H1 (cell line): Measurements from ENCODE around the gene INTS15. TPM values are rescaled to one million over a fixed set of nuclear protein-coding genes. Genes with fewer than 3 reads are reported as not detected.

ENCODE experiments used
- CTCF ChIA-PET: fragments of 300-600 bp; sonication (Branson Sonifier 250); formaldehyde crosslinking; loops from one replicate; lab custom pipeline; 2021; ENCODE audit not compliant: partially characterized antibody; lab: Charles Lee
- POLR2A ChIA-PET: fragments of 300-600 bp; sonication (Branson Sonifier 250); formaldehyde crosslinking; loops from one replicate; lab custom pipeline; 2021; ENCODE audit warnings: inconsistent platforms; ENCODE audit not compliant: partially characterized antibody; lab: Charles Lee
- DNase-seq, 2 experiments: peaks; one replicate each; pipeline versions ENCODE4 v3.0.0 to v3.0.0-alpha.2; 2010 to 2022; ENCODE audit warnings: low spot score in 2 of 2, low read depth in 1 of 2, mixed read lengths in 1 of 2
- FAIRE-seq: peaks from 2 replicates; lab custom pipeline; 2011; peaks lifted over from hg19 to GRCh38; lab: Jason Lieb, UNC
- H2AFZ ChIP-seq: 2 replicates; pipeline ENCODE4 v1.8.1; 2012; ENCODE audit warnings: low read length, inconsistent platforms
- H2AK5ac ChIP-seq: 2 replicates; pipeline ENCODE4 v1.6.1; 2013; ENCODE audit warnings: low read depth, low read length
- H2BK120ac ChIP-seq: replicated peaks from 2 replicates; pipeline ENCODE3; 2013; ENCODE audit warnings: low read depth, low read length, inconsistent platforms
- H2BK12ac ChIP-seq: 2 replicates; pipeline ENCODE4 v1.6.1; 2013; ENCODE audit warnings: low read depth, low read length
- H2BK15ac ChIP-seq: 2 replicates; pipeline ENCODE4 v1.6.1; 2013; ENCODE audit warnings: low read length
- H2BK20ac ChIP-seq: 2 replicates; pipeline ENCODE4 v1.6.1; 2013; ENCODE audit warnings: low read length
- H2BK5ac ChIP-seq: 2 replicates; pipeline ENCODE4 v1.6.1; 2013; ENCODE audit warnings: low read depth, low read length
- H3K14ac ChIP-seq: 2 replicates; pipeline ENCODE4 v1.6.1; 2013; ENCODE audit warnings: inconsistent platforms; ENCODE audit not compliant: insufficient read length
- H3K18ac ChIP-seq: 2 replicates; pipeline ENCODE4 v1.6.1; 2013; ENCODE audit warnings: low read length; ENCODE audit errors: extremely low read depth
- H3K23ac ChIP-seq: 2 replicates; pipeline ENCODE4 v1.6.1; 2013; ENCODE audit warnings: inconsistent platforms; ENCODE audit not compliant: insufficient read length
- H3K23me2 ChIP-seq: 2 replicates; pipeline ENCODE4 v1.6.1; 2013; ENCODE audit warnings: low read depth, low read length
- H3K27ac ChIP-seq: 2 replicates; pipeline ENCODE4 v1.6.1; 2011; ENCODE audit warnings: low read depth, low read length, inconsistent platforms
- H3K27me3 ChIP-seq, 4 experiments: replicated peaks in 1 of 4; 1 replicate in 1 of 4; 2 replicates in 3 of 4; pipeline versions ENCODE4 v1.6.1 to v1.8.1; 2011 to 2013; ENCODE audit warnings: low read length in 3 of 4, mild to moderate bottlenecking in 3 of 4, inconsistent platforms in 2 of 4, mixed read lengths in 2 of 4, moderate library complexity in 1 of 4; ENCODE audit not compliant: control insufficient read depth in 3 of 4, insufficient read depth in 3 of 4; ENCODE audit errors: extremely low read depth in 1 of 4
- H3K36me3 ChIP-seq, 4 experiments: 2 replicates each; pipeline versions ENCODE4 v1.6.1 to v1.8.1; 2011 to 2013; ENCODE audit warnings: mild to moderate bottlenecking in 4 of 4, low read length in 3 of 4, moderate library complexity in 2 of 4, control low read depth in 1 of 4, inconsistent platforms in 1 of 4; ENCODE audit not compliant: insufficient read depth in 4 of 4, control insufficient read depth in 2 of 4
- H3K4ac ChIP-seq: replicated peaks from 2 replicates; pipeline ENCODE3; 2013; ENCODE audit warnings: low read length, low read depth, mixed read lengths, inconsistent platforms; ENCODE audit not compliant: insufficient read length
- H3K4me1 ChIP-seq, 4 experiments: replicated peaks in 1 of 4; 1 replicate in 1 of 4; 2 replicates in 3 of 4; pipeline versions ENCODE4 v1.6.1 to v1.8.1; 2011 to 2013; ENCODE audit warnings: low read length in 3 of 4, inconsistent platforms in 2 of 4, mixed read lengths in 1 of 4; ENCODE audit not compliant: insufficient read depth in 4 of 4, control insufficient read depth in 3 of 4
- H3K4me2 ChIP-seq, 2 experiments: 2 replicates each; pipeline versions ENCODE4 v1.6.1 to v1.8.1; 2011 to 2013; ENCODE audit warnings: low read depth in 2 of 2, low read length in 2 of 2, control low read depth in 1 of 2, inconsistent platforms in 1 of 2, mild to moderate bottlenecking in 1 of 2; ENCODE audit not compliant: insufficient read depth in 1 of 2
- H3K4me3 ChIP-seq, 4 experiments: fragments of 200-600, 300-600 bp in 1 of 4; sonication (generic), shearing (Covaris generic), sonication (Bioruptor Twin) in 1 of 4; 2 replicates each; pipeline versions ENCODE4 v1.5.1 to v1.8.1; 2011 to 2016; ENCODE audit warnings: low read length in 4 of 4, low read depth in 3 of 4, control low read depth in 2 of 4, inconsistent platforms in 2 of 4, mild to moderate bottlenecking in 2 of 4, mixed read lengths in 1 of 4, moderate library complexity in 1 of 4; ENCODE audit not compliant: insufficient read depth in 2 of 4; ENCODE audit errors: extremely low read depth in 1 of 4
- H3K56ac ChIP-seq: replicated peaks from 2 replicates; pipeline ENCODE3; 2013; ENCODE audit warnings: low read depth, mild to moderate bottlenecking, mixed read lengths, low read length, inconsistent platforms; ENCODE audit not compliant: insufficient read length
- H3K79me1 ChIP-seq: 2 replicates; pipeline ENCODE4 v1.6.1; 2013; ENCODE audit warnings: low read depth, low read length, control low read depth
- H3K79me2 ChIP-seq, 2 experiments: 2 replicates each; pipeline versions ENCODE4 v1.6.1 to v1.8.1; 2012 to 2013; ENCODE audit warnings: low read length in 2 of 2, mild to moderate bottlenecking in 2 of 2, inconsistent platforms in 1 of 2; ENCODE audit not compliant: insufficient read depth in 2 of 2, control insufficient read depth in 1 of 2
- H3K9ac ChIP-seq, 4 experiments: replicated peaks in 1 of 4; 1 replicate in 1 of 4; 2 replicates in 3 of 4; pipeline versions ENCODE4 v1.6.1 to v1.8.1; 2011 to 2013; ENCODE audit warnings: low read depth in 3 of 4, low read length in 3 of 4, control low read depth in 2 of 4, mild to moderate bottlenecking in 2 of 4, moderate library complexity in 2 of 4, inconsistent platforms in 1 of 4; ENCODE audit errors: extremely low read depth in 1 of 4
- H3K9me3 ChIP-seq, 2 experiments: 2 replicates each; pipeline versions ENCODE4 v1.6.1 to v1.8.1; 2012 to 2013; ENCODE audit warnings: mild to moderate bottlenecking in 2 of 2, moderate library complexity in 2 of 2, control low read depth in 1 of 2, inconsistent platforms in 1 of 2, low read depth in 1 of 2, low read length in 1 of 2, mixed read lengths in 1 of 2; ENCODE audit not compliant: insufficient read depth in 2 of 2
- H4K20me1 ChIP-seq, 2 experiments: replicated peaks in 1 of 2; 2 replicates each; pipeline versions ENCODE3 to v1.8.1; 2011 to 2013; ENCODE audit warnings: inconsistent platforms in 2 of 2, low read length in 2 of 2, mild to moderate bottlenecking in 1 of 2; ENCODE audit not compliant: insufficient read depth in 2 of 2, control insufficient read depth in 1 of 2
- H4K5ac ChIP-seq: 2 replicates; pipeline ENCODE4 v1.6.1; 2013; ENCODE audit warnings: low read length, low read depth, mixed read lengths, inconsistent platforms; ENCODE audit not compliant: insufficient read length
- H4K8ac ChIP-seq: 2 replicates; pipeline ENCODE4 v1.8.0; 2013; ENCODE audit warnings: mild to moderate bottlenecking, moderate library complexity, low read length, inconsistent platforms; ENCODE audit not compliant: insufficient read depth; ENCODE audit errors: extremely low read depth
- H4K91ac ChIP-seq: replicated peaks from 2 replicates; pipeline ENCODE3; 2013; ENCODE audit warnings: low read length, mixed read lengths, inconsistent platforms; ENCODE audit not compliant: insufficient read length
- ATF2 ChIP-seq: IDR thresholded peaks from 2 replicates; pipeline ENCODE4 v1.6.1; 2012; ENCODE audit warnings: low read length, inconsistent platforms
- BCL11A ChIP-seq, 2 experiments: IDR thresholded peaks; one replicate each; pipeline ENCODE4 v1.6.1; 2011; ENCODE audit warnings: low read depth in 2 of 2, low read length in 2 of 2, mild to moderate bottlenecking in 2 of 2
- PHF8 ChIP-seq: fragments of 200-600 bp; sonication (generic); conservative IDR thresholded peaks from 2 replicates; pipeline ENCODE4 v1.7.1; 2012; ENCODE audit warnings: low read depth, mild to moderate bottlenecking, inconsistent platforms, low read length, moderate library complexity
- RBBP5 ChIP-seq: IDR thresholded peaks from 2 replicates; pipeline ENCODE4 v1.7.1; 2012; ENCODE audit warnings: low read depth, mild to moderate bottlenecking, inconsistent platforms, low read length, moderate library complexity, borderline replicate concordance
- RFX5 ChIP-seq: IDR thresholded peaks from 2 replicates; pipeline ENCODE4 v1.6.1; 2011; ENCODE audit warnings: low read depth, low read length, improper control_type of control experiment, borderline replicate concordance
- SIRT6 ChIP-seq: IDR thresholded peaks from one replicate; pipeline ENCODE4 v1.7.1; 2012; ENCODE audit warnings: low read length, inconsistent platforms
- SP4 ChIP-seq: IDR thresholded peaks from 2 replicates; pipeline ENCODE4 v1.6.1; 2012; ENCODE audit warnings: low read length, inconsistent platforms
- TAF7 ChIP-seq: optimal IDR thresholded peaks from 2 replicates; pipeline ENCODE3; 2011; ENCODE audit warnings: low read depth, mild to moderate bottlenecking, inconsistent platforms, low read length, moderate library complexity, borderline replicate concordance
- TBP ChIP-seq: IDR thresholded peaks from 2 replicates; pipeline ENCODE4 v1.6.1; 2011; ENCODE audit warnings: low read depth, low read length, improper control_type of control experiment
- ZNF274 ChIP-seq: IDR thresholded peaks from 2 replicates; pipeline ENCODE4 v1.7.0; 2012; ENCODE audit warnings: low read length, borderline replicate concordance; ENCODE audit errors: extremely low read depth
- WGBS, 2 experiments: shearing (Covaris generic) in 1 of 2; methylation state at CpG; one replicate each; pipeline versions ENCODE4 v1.1.6 to v1.1.7; 2013 to 2015; ENCODE audit warnings: low lambda C conversion rate in 2 of 2, mixed read lengths in 2 of 2, inconsistent platforms in 1 of 2, low coverage in 1 of 2, missing lambda C conversion rate in 1 of 2; ENCODE audit not compliant: insufficient replicate concordance in 2 of 2, insufficient coverage in 1 of 2, insufficient read length in 1 of 2; ENCODE audit errors: extremely low coverage in 1 of 2, missing lambda C conversion rate in 1 of 2; 5-methylcytosine and 5-hydroxymethylcytosine counted together
- polyA plus RNA-seq, 7 experiments: library from polyadenylated mRNA; depleted of rRNA in 3 of 7; stranded (reverse) in 5 of 7; unstranded in 2 of 7; fragments of >200 nt in 5 of 7; fragments of 200-250 nt in 2 of 7; gene quantifications; 1 replicate in 5 of 7; 2 replicates in 1 of 7; 4 replicates in 1 of 7; pipeline versions ENCODE4 v1.2.1 to v1.2.3, GENCODE V29; 2011 to 2013; ENCODE audit warnings: missing spikeins in 2 of 7, mixed read lengths in 2 of 7
- total RNA-seq: library from RNA; stranded (reverse); fragmentation: NEBNext Ultra II Directional; extraction: Animal tissue kit (Norgen Biotek cat#: 25700); gene quantifications from 2 replicates; pipeline ENCODE4 v1.2.1, GENCODE V29; 2021

Gene INTS15
- total and polyA plus RNA-seq, 2 of the 8 experiments (the other 6 are each of a cell fraction or from before 2014, with no cell fraction given), result 23.0 to 25.7 TPM

DNA sequence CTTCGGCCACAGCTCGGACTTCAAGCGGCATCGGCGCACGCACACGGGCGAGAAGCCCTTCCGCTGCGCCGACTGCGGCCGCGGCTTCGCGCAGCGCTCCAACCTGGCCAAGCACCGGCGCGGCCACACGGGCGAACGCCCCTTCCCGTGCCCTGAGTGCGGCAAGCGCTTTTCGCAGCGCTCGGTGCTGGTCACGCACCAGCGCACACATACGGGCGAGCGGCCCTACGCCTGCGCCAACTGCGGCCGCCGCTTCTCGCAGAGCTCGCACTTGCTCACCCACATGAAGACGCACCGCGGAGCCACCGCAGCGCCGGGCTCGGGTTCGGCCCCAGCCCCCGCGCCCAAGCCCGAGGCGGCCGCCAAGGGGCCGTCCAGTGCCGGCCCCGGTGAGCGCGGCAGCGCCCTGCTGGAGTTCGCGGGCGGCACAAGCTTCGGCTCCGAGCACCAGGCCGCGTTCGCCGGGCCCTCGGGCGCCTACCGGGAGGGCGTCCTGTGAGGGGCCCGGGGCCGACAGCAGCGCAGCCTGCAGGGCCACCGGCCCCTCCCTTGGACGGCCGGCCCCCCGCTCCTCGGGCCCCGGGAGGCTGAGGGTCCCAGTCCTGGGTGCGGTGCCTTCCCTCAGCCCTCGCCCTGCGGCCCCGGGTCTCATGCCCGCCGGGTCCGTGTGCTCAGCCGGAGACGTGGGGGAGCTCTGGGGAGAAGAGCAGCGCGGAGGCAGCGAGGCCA lies 64.5 kb downstream of the INTS15 start:
- no peak overlapping the region for H3K4me2 ChIP-seq
- no peak overlapping the region for H3K4ac ChIP-seq
- no peak overlapping the region for H2AK5ac ChIP-seq
- H3K9me3 ChIP-seq, result no peaks in the 10 kb centered on the region; a peak in 1 of 4 replicates
- H4K20me1 ChIP-seq, result peaks cover 0 to 2% of the 10 kb centered on the region in 2 experiments
- H2BK15ac ChIP-seq, result no peak overlapping the region
- H4K91ac ChIP-seq, result no peak overlapping the region
- H2BK120ac ChIP-seq, result no peak overlapping the region
- no peak for FAIRE-seq
- H3K27me3 ChIP-seq, result no peaks in the 10 kb centered on the region
- H3K56ac ChIP-seq, result no peak overlapping the region
- no peak overlapping the region for H2BK12ac ChIP-seq
- no peak overlapping the region for H4K5ac ChIP-seq
- no peak overlapping the region for H3K9ac ChIP-seq
- H2AFZ ChIP-seq, result no peak overlapping the region
- no peak overlapping the region for H3K27ac ChIP-seq
- no peak overlapping the region for H4K8ac ChIP-seq
- POLR2A ChIA-PET, result interaction anchor here (0.8 to 1.1 kb wide), 2 partner anchors 22 to 85 kb away, joined by 3 to 5 read pairs; no protein-coding TSS in a partner anchor
- H3K4me3 ChIP-seq, result no peak overlapping the region
- H3K4me1 ChIP-seq, result peaks cover 0 to 5% (median 0%) of the 10 kb centered on the region in 4 experiments; a peak in 3 of 7 replicates
- DNase-seq, result no peak
- H3K79me2 ChIP-seq, result no peaks in the 10 kb centered on the region
- H3K36me3 ChIP-seq, result peaks cover 0 to 30% (median 2%) of the 10 kb centered on the region in 4 experiments; a peak in 3 of 8 replicates
- 95% methylated on average over 23 of the region's 94 CpGs; no CpG with 5 or more reads in 1 of the 2 experiments for WGBS, 2 experiments
- no peak overlapping the region for H3K18ac ChIP-seq
- H3K14ac ChIP-seq, result no peak overlapping the region
- CTCF ChIA-PET, result no interaction called here
- no peaks in the 10 kb centered on the region; the same call in 1 of the 2 replicates for H3K79me1 ChIP-seq
- H2BK5ac ChIP-seq, result no peak overlapping the region
- no peak overlapping the region for H3K23ac ChIP-seq
- H2BK20ac ChIP-seq, result no peak overlapping the region
- H3K23me2 ChIP-seq, result no peaks in the 10 kb centered on the region
- TF ChIP-seq ZNF274 (no peak), SP4 (no peak), BCL11A (IDR thresholded peaks at IDR 0.05; ENCODE audit: low read depth in 2 of 2, low read length in 2 of 2) (no peak), PHF8 (no peak), RFX5 (no peak), RBBP5 (no peak), ATF2 (no peak), SIRT6 (no peak), TAF7 (no peak), TBP (no peak)
